Skeletal muscle tissue (tissue), 4 donors: ENCODE results near the gene LZTS2. TPM values are rescaled to one million over a fixed set of nuclear protein-coding genes. Genes with fewer than 3 reads are reported as not detected.

Experiments
- H3K27ac ChIP-seq: one replicate; pipeline ENCODE4 v1.7.0; 2013; ENCODE audit warnings: mild to moderate bottlenecking, low read depth, low read length, inconsistent platforms
- H3K27me3 ChIP-seq, 3 donors: one replicate each; pipeline ENCODE4 v1.7.0; 2013; ENCODE audit warnings: low read length in 3 of 3; ENCODE audit not compliant: control insufficient read depth in 3 of 3, insufficient read depth in 3 of 3
- H3K36me3 ChIP-seq, 3 donors: one replicate each; pipeline ENCODE4 v1.7.0; 2013; ENCODE audit warnings: low read length in 3 of 3; ENCODE audit not compliant: control insufficient read depth in 3 of 3, insufficient read depth in 3 of 3
- H3K4me1 ChIP-seq, 3 donors: one replicate each; pipeline ENCODE4 v1.7.0; 2013; ENCODE audit warnings: low read length in 3 of 3, mild to moderate bottlenecking in 3 of 3; ENCODE audit not compliant: control insufficient read depth in 3 of 3, insufficient read depth in 3 of 3
- H3K4me3 ChIP-seq, 3 donors: one replicate each; pipeline ENCODE4 v1.7.0; 2013; ENCODE audit warnings: low read length in 3 of 3
- H3K9ac ChIP-seq, 3 donors: one replicate each; pipeline ENCODE4 v1.7.0; 2013; ENCODE audit warnings: low read length in 3 of 3, mild to moderate bottlenecking in 3 of 3, moderate library complexity in 2 of 3, low read depth in 1 of 3
- H3K9me3 ChIP-seq, 3 donors: one replicate each; pipeline ENCODE4 v1.7.0; 2013; ENCODE audit warnings: low read length in 3 of 3; ENCODE audit not compliant: control insufficient read depth in 3 of 3
- total RNA-seq: library from RNA; depleted of rRNA; stranded (reverse); fragments of >200 nt; gene quantifications from one replicate; pipeline ENCODE4 v1.2.3, GENCODE V29; 2014
- donor health status: Osteomylitis.

The LZTS2 gene
- total RNA-seq, 1 donor from 2014 or later, result 37.6 TPM

GRCh38 chr10:101005361-101005760 lies 5.8 kb downstream of the LZTS2 start:
- no peaks in the 10 kb centered on the region for H3K27me3 ChIP-seq
- no peak overlapping the region for H3K4me3 ChIP-seq
- H3K36me3 ChIP-seq, result peaks cover 30 to 43% (median 39%) of the 10 kb centered on the region in 3 donors
- H3K4me1 ChIP-seq, result peaks cover 43 to 60% (median 44%) of the 10 kb centered on the region in 3 donors
- no peak overlapping the region for H3K27ac ChIP-seq
- no peaks in the 10 kb centered on the region for H3K9me3 ChIP-seq
- H3K9ac ChIP-seq, result peak overlapping the region in 1 of 3 donors; percentile 54

- Histone ChIP-seq H3K9ac (no peak overlapping the region), H3K4me3 (no peak overlapping the region), H3K27ac (no peak overlapping the region), H3K9me3 (no peaks in the 10 kb centered on the region), H3K36me3 (peaks cover 30 to 43% (median 39%) of the 10 kb centered on the region in 3 donors), H3K27me3 (no peaks in the 10 kb centered on the region), H3K4me1 (peaks cover 36 to 55% (median 37%) of the 10 kb centered on the region in 3 donors)
Observed at GRCh38 chr10:101005869-101006567, 6.4 kb downstream of the LZTS2 start.

GRCh38 chr10:101006593-101007098 lies 7.0 kb downstream of the LZTS2 start:
- Histone ChIP-seq H3K27me3 (no peaks in the 10 kb centered on the region), H3K4me1 (peaks cover 30 to 48% (median 31%) of the 10 kb centered on the region in 3 donors)

GRCh38 chr10:101007099-101007711 lies 7.6 kb downstream of the LZTS2 start:
- H3K36me3 ChIP-seq, result peaks cover 30 to 43% (median 39%) of the 10 kb centered on the region in 3 donors
- H3K4me3 ChIP-seq, result no peak overlapping the region
- peak overlapping the region in 1 of 3 donors; percentile 45 for H3K9ac ChIP-seq
- H3K27ac ChIP-seq, result no peak overlapping the region
- H3K4me1 ChIP-seq, result peaks cover 24 to 45% (median 28%) of the 10 kb centered on the region in 3 donors
- H3K27me3 ChIP-seq, result no peaks in the 10 kb centered on the region
- no peaks in the 10 kb centered on the region for H3K9me3 ChIP-seq

More at GRCh38 chr10:101006593-101007098, 7.0 kb downstream of the LZTS2 start:
- Histone ChIP-seq H3K9ac (peak overlapping the region in 1 of 3 donors; percentile 45), H3K27ac (no peak overlapping the region), H3K4me3 (no peak overlapping the region), H3K36me3 (peaks cover 30 to 43% (median 39%) of the 10 kb centered on the region in 3 donors), H3K9me3 (no peaks in the 10 kb centered on the region)

- Histone ChIP-seq H3K9me3 (no peaks in the 10 kb centered on the region), H3K4me3 (no peak overlapping the region), H3K27ac (no peak overlapping the region), H3K9ac (peak overlapping the region in 1 of 3 donors; percentile 54), H3K27me3 (no peaks in the 10 kb centered on the region), H3K4me1 (peaks cover 24 to 43% (median 29%) of the 10 kb centered on the region in 3 donors), H3K36me3 (peaks cover 24 to 37% (median 31%) of the 10 kb centered on the region in 3 donors)
Observed at GRCh38 chr10:101007915-101008822, 8.6 kb downstream of the LZTS2 start.

GRCh38 chr10:101008823-101009423 lies 9.3 kb downstream of the LZTS2 start:
- Histone ChIP-seq H3K4me1 (peaks cover 22 to 41% (median 23%) of the 10 kb centered on the region in 3 donors), H3K27ac (no peak overlapping the region), H3K9me3 (no peaks in the 10 kb centered on the region), H3K36me3 (peaks cover 19 to 31% (median 24%) of the 10 kb centered on the region in 3 donors), H3K4me3 (no peak overlapping the region), H3K9ac (peak overlapping the region in 1 of 3 donors; percentile 33), H3K27me3 (no peaks in the 10 kb centered on the region)

- Histone ChIP-seq H3K27ac (no peak overlapping the region), H3K4me1 (peaks cover 26 to 38% (median 26%) of the 10 kb centered on the region in 3 donors), H3K9ac (no peak overlapping the region)
Observed at GRCh38 chr10:101010329-101010728, 10.7 kb downstream of the LZTS2 start.

GRCh38 chr10:101011517-101012423 lies 12.2 kb downstream of the LZTS2 start:
- H3K4me1 ChIP-seq, result peaks cover 20 to 33% (median 26%) of the 10 kb centered on the region in 3 donors
- no peak overlapping the region for H3K4me3 ChIP-seq
- peaks cover 3 to 7% (median 7%) of the 10 kb centered on the region in 3 donors for H3K36me3 ChIP-seq
- no peaks in the 10 kb centered on the region for H3K9me3 ChIP-seq
- no peak overlapping the region for H3K27ac ChIP-seq
- peaks cover 5 to 8% (median 6%) of the 10 kb centered on the region in 3 donors for H3K27me3 ChIP-seq
- H3K9ac ChIP-seq, result peak overlapping the region in 2 of 3 donors; percentile 16 to 43

More at GRCh38 chr10:101010329-101010728, 10.7 kb downstream of the LZTS2 start:
- Histone ChIP-seq H3K27me3 (no peaks in the 10 kb centered on the region), H3K36me3 (peaks cover 14 to 19% (median 16%) of the 10 kb centered on the region in 3 donors), H3K9me3 (no peaks in the 10 kb centered on the region), H3K4me3 (no peak overlapping the region)
